ENCODE results near the gene ARHGEF17.
"Not testable (repeated sequence)": the region's sequence is repeated elsewhere in the genome, so short reads cannot be mapped to it uniquely, and the experiment has no call there.

ARHGEF17 gene

DNA sequence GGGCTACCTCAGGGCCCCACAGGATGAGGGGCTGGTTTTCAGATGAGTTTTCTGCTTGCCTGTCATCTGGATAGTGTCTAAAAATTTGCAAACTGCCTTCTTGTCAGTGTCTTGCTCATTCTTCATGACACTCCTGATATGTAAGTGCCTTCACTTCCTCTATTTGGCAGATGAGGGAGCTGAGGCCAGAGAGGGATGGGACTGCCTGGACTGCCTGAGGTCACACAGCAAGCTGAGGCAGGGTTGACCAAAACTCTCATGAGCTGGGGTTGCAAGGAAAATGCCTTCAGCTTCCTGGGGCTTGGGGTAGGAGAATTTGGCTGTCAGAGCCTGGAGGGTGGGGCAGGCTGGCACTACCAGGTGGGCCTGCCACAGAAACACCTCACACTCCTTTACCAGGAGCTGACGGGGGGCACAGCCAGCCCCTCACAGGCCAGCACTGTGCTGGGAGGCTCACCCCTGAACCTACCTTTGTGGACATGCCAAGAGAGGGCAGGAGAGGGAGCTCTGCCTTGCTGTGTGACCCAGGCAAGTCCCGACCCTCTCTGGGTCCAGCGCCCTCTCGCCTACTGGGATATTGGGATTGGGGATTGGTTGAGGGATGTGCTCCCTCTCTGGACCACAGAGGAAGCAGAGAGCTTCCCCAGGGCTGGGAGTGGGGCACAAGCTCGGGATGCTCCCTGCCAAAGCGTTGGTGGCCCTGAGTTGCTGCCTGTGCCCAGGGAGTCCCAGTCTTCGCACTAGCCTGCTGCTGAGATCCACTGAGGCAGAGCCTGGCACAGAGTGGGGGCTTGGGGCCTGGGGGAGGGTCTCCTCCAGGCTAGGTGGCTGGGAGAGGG, 37.8 kb upstream of the ARHGEF17 start:
- TF ChIP-seq, protein P1, sequence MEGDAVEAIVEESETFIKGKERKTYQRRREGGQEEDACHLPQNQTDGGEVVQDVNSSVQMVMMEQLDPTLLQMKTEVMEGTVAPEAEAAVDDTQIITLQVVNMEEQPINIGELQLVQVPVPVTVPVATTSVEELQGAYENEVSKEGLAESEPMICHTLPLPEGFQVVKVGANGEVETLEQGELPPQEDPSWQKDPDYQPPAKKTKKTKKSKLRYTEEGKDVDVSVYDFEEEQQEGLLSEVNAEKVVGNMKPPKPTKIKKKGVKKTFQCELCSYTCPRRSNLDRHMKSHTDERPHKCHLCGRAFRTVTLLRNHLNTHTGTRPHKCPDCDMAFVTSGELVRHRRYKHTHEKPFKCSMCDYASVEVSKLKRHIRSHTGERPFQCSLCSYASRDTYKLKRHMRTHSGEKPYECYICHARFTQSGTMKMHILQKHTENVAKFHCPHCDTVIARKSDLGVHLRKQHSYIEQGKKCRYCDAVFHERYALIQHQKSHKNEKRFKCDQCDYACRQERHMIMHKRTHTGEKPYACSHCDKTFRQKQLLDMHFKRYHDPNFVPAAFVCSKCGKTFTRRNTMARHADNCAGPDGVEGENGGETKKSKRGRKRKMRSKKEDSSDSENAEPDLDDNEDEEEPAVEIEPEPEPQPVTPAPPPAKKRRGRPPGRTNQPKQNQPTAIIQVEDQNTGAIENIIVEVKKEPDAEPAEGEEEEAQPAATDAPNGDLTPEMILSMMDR (IDR thresholded peaks at IDR 0.05; ENCODE audit: control insufficient read depth, extremely low read depth, insufficient read depth), result no peak

GRCh38 chr11:73270855-73271477, 37.1 kb upstream of the ARHGEF17 start:
- DNase-seq (ENCODE audit: low read depth), result no peak
- H3K4me3 ChIP-seq (ENCODE audit: low read depth, low read length), result no peak overlapping the region
- TF ChIP-seq, protein P1 (IDR thresholded peaks at IDR 0.05; ENCODE audit: control insufficient read depth, extremely low read depth, insufficient read depth), result no peak

More for the DNA sequence above, 37.8 kb upstream of the ARHGEF17 start:
- H3K4me3 ChIP-seq (ENCODE audit: low read depth, low read length), result no peak overlapping the region
- no peak for DNase-seq (ENCODE audit: low read depth)

DNA sequence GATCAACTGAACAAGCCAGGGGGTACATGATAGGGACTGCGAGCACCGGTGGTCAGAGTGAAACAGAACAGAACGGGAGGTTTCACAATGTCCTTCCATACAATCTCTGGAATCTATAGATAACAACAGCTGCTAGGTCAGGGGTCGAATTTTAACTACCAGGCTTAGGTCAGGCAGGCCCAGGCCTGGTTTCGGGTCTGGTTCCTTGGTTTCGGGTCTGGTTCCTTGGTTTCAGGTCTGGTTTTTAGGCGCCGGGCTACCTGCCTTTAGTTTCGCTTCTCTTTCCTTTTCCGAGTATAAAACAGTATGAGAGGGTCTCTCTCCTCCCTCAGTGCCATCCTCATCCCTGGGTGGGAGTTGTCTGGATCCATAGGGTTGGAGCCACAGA, 36.6 kb upstream of the ARHGEF17 start:
- not testable (repeated sequence) for DNase-seq (ENCODE audit: low read depth); H3K4me3 ChIP-seq (ENCODE audit: low read depth, low read length)

DNA sequence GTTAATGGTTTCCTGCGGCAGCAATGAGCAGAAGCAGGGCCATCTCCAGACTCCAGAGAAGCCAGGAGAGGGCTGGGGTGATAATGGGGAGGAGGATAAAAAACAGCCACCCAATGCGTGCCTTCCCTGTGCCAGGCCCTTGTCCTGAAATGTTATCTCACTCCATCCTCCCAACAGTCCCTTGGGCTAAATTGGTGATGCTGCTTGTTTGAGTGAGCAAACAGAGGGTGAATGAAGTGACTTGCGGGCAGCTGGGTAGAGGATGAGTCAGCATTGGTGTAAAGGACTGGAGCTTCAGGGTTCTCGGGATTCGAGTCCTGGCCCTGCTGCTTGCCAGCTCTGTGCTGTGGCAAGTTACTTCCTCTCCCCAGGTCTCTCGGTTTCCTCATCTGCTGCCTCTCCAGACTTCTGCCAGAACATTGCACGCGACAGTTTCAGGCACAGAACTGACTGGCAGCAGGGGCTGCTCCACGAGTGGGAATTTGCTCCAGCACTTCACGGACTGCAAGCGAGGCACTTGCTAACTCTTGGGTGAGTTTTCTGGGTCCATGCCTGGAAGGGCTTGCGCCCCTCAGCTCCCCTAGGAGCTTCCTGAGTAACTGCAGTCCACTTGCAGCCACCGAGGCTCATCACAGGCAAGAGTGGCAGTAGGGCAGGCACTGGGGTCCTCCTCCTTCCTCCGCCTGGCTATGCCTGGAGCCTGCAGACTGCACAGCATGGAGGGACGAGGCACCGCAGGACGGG, 36.0 kb upstream of the ARHGEF17 start, which contains the start of gene P2RY6:
TSS of gene P2RY6 (plus strand) at position 403 of the 744 bp plus-strand sequence. CDS start 24,181 bp downstream, outside the sequence.
- TF ChIP-seq, protein P1 (IDR thresholded peaks at IDR 0.05; ENCODE audit: control insufficient read depth, extremely low read depth, insufficient read depth), result no peak
- DNase-seq (ENCODE audit: low read depth), result no peak
- no peak within 1 kb of the TSS for H3K4me3 ChIP-seq (ENCODE audit: low read depth, low read length)

DNA sequence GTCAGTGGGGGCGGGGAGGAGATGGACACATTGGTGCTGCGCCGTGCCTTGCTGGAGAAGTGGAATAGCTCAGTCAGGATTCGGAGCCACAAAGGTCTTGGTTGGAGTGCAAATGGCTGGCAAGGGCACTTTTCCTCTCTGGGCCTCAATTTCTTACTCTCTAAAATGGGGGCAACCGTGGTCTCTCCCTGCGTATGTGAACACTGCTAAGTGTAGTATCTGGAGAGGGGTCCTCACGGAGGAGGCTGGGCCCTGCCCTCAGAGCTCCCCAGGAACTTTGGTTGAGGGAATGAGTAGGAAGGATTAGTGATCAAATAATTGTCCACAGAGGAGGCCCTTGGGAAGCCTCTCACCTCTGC, 35.4 kb upstream of the ARHGEF17 start:
- no peak for DNase-seq (ENCODE audit: low read depth)
- H3K4me3 ChIP-seq (ENCODE audit: low read depth, low read length), result no peak overlapping the region
- TF ChIP-seq, protein P1 (IDR thresholded peaks at IDR 0.05; ENCODE audit: control insufficient read depth, extremely low read depth, insufficient read depth), result no peak

- DNase-seq (ENCODE audit: low read depth), result no peak
- no peak overlapping the region for H3K4me3 ChIP-seq (ENCODE audit: low read depth, low read length)
- TF ChIP-seq, protein P1 (IDR thresholded peaks at IDR 0.05; ENCODE audit: control insufficient read depth, extremely low read depth, insufficient read depth), result no peak
These were observed 34.7 kb upstream of the ARHGEF17 start for GRCh38 chr11:73273222-73273895.

DNA sequence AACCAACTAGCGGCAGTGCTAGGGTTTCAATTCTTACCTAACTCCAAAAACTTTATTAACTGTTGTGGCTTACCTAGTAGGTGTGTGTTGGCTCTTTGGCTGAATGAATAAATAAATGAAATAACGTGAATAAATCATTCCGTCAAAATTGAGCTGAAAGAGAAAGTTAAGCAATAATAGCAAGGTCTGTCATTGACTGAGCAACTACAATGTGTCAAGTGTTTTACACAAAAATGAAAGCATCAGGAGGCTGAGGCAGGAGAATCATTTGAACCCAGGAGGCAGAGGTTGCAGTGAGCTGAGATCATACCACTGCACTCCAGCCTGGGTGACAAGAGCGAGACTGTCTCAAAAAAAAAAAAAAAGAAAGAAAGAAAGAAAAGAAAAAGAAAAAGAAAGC, 33.9 kb upstream of the ARHGEF17 start:
- not testable (repeated sequence) for H3K4me3 ChIP-seq (ENCODE audit: low read depth, low read length); DNase-seq (ENCODE audit: low read depth)

All from LNCaP clone FGC (cell line).